B cell (primary cell): ENCODE measurements around the gene PTPN7. TPM values are rescaled to one million over a fixed set of nuclear protein-coding genes. Genes with fewer than 3 reads are reported as not detected.

Experiments used
- ATAC-seq: fragments of 200-7000 bp; cut with Tn5 transposase; one replicate; pipeline ENCODE4 v1.10.0; 2021; ENCODE audit warnings: low read depth, mild to moderate bottlenecking, moderate number of reproducible peaks, moderate library complexity
- CTCF ChIA-PET: fragments of 350-600 bp; sonication (Branson Sonifier 250); formaldehyde crosslinking; loops from one replicate; lab custom pipeline; 2021; ENCODE audit warnings: antibody characterized with exemption, inconsistent platforms; lab: Charles Lee
- POLR2A ChIA-PET: fragments of 350-600 bp; sonication (Branson Sonifier 250); formaldehyde crosslinking; loops from one replicate; lab custom pipeline; 2021; ENCODE audit warnings: antibody characterized with exemption; lab: Charles Lee
- DNase-seq: peaks from one replicate; pipeline ENCODE4 v3.0.0; 2013
- H2AFZ ChIP-seq: 2 replicates; pipeline ENCODE4 v1.6.1; 2012; ENCODE audit warnings: mild to moderate bottlenecking, low read depth, low read length; ENCODE audit not compliant: insufficient read depth, poor library complexity, severe bottlenecking
- H3K27ac ChIP-seq, 2 donors: 1 replicate in 1 of 2; 2 replicates in 1 of 2; pipeline ENCODE4 v1.5.1; 2012 to 2013; ENCODE audit warnings: low read length in 2 of 2, mild to moderate bottlenecking in 2 of 2, moderate library complexity in 1 of 2
- H3K27me3 ChIP-seq, 4 experiments: fragments of 200-600 bp in 1 of 4; sonication (generic) in 1 of 4; replicated peaks in 1 of 4; 1 replicate in 2 of 4; 2 replicates in 2 of 4; pipeline versions ENCODE4 v1.6.1 to v1.7.0; 2013 to 2016; ENCODE audit warnings: low read length in 3 of 4, mild to moderate bottlenecking in 2 of 4, mixed read lengths in 1 of 4, moderate library complexity in 1 of 4; ENCODE audit not compliant: insufficient read depth in 4 of 4, control insufficient read depth in 3 of 4; ENCODE audit errors: control extremely low read depth in 1 of 4
- H3K36me3 ChIP-seq, 2 experiments: replicated peaks in 1 of 2; 1 replicate in 1 of 2; 2 replicates in 1 of 2; pipeline versions ENCODE4 v1.6.1 to v1.7.1; 2013; ENCODE audit warnings: low read length in 1 of 2; ENCODE audit not compliant: insufficient read depth in 2 of 2, control insufficient read depth in 1 of 2; ENCODE audit errors: control extremely low read depth in 1 of 2, extremely low read depth in 1 of 2
- H3K4me1 ChIP-seq, 2 donors: fragments of 200-600 bp in 1 of 2; sonication (generic) in 1 of 2; 1 replicate in 1 of 2; 2 replicates in 1 of 2; pipeline versions ENCODE4 v1.5.1 to v1.6.1; 2013 to 2017; ENCODE audit warnings: low read length in 2 of 2; ENCODE audit not compliant: control insufficient read depth in 2 of 2, insufficient read depth in 2 of 2
- H3K4me2 ChIP-seq: replicated peaks from 2 replicates; pipeline ENCODE3; 2012; ENCODE audit warnings: mild to moderate bottlenecking, low read depth, low read length; ENCODE audit not compliant: poor library complexity, severe bottlenecking
- H3K4me3 ChIP-seq, 5 experiments: fragments of 200-600 bp in 1 of 5; sonication (generic) in 1 of 5; 1 replicate in 3 of 5; 2 replicates in 2 of 5; pipeline versions ENCODE4 v1.5.1 to v1.7.0; 2011 to 2016; ENCODE audit warnings: low read length in 4 of 5, mild to moderate bottlenecking in 4 of 5, low read depth in 2 of 5, control low read depth in 1 of 5, moderate library complexity in 1 of 5; ENCODE audit not compliant: insufficient read depth in 1 of 5; ENCODE audit errors: control extremely low read depth in 1 of 5, extremely low read depth in 1 of 5
- H3K79me2 ChIP-seq: fragments of 200-600 bp; sonication (generic); one replicate; pipeline ENCODE4 v1.6.0; 2016; ENCODE audit warnings: low read length; ENCODE audit not compliant: control insufficient read depth, insufficient read depth
- H3K9ac ChIP-seq: fragments of 200-600 bp; sonication (generic); 2 replicates; pipeline ENCODE4 v1.6.1; 2017; ENCODE audit warnings: mild to moderate bottlenecking, low read length, moderate library complexity
- H3K9me3 ChIP-seq, 3 donors: one replicate each; pipeline versions ENCODE4 v1.6.1 to v1.7.1; 2013; ENCODE audit warnings: low read length in 2 of 3; ENCODE audit not compliant: control insufficient read depth in 2 of 3, insufficient read depth in 1 of 3; ENCODE audit errors: control extremely low read depth in 1 of 3
- H4K20me1 ChIP-seq: 2 replicates; pipeline ENCODE4 v1.6.0; 2012; ENCODE audit warnings: mild to moderate bottlenecking, low read length; ENCODE audit not compliant: insufficient read depth, control insufficient read depth, poor library complexity, severe bottlenecking
- H3K27ac Mint-ChIP-seq: one replicate; pipeline ENCODE4 v1.8.0; 2021; ENCODE audit warnings: mixed read lengths
- H3K27me3 Mint-ChIP-seq: one replicate; pipeline ENCODE4 v1.8.0; 2021; ENCODE audit warnings: mixed read lengths
- H3K4me1 Mint-ChIP-seq: one replicate; pipeline ENCODE4 v1.8.0; 2021; ENCODE audit warnings: mixed read lengths
- H3K4me3 Mint-ChIP-seq: one replicate; pipeline ENCODE4 v1.8.0; 2021; ENCODE audit warnings: mixed read lengths
- H3K9me3 Mint-ChIP-seq: one replicate; pipeline ENCODE4 v1.8.0; 2022; ENCODE audit warnings: mixed read lengths; ENCODE audit not compliant: insufficient read depth
- EZH2 ChIP-seq: IDR thresholded peaks from 2 replicates; pipeline ENCODE4 v1.6.1; 2012; ENCODE audit warnings: borderline replicate concordance, low read depth, mild to moderate bottlenecking, moderate library complexity, low read length; ENCODE audit not compliant: insufficient read depth, poor library complexity, severe bottlenecking
- WGBS: methylation state at CpG from one replicate; pipeline ENCODE4 v1.1.5; 2013; ENCODE audit warnings: missing lambda C conversion rate; ENCODE audit not compliant: insufficient coverage; 5-methylcytosine and 5-hydroxymethylcytosine counted together
- intact Hi-C: fragments of 100-400 bp; cut with micrococcal nuclease; formaldehyde crosslinking; loops from one replicate; pipeline ENCODE4 v1.10.0; 2022
- polyA plus RNA-seq: library from polyadenylated mRNA; depleted of rRNA; stranded (reverse); fragments of >200 nt; gene quantifications from 2 replicates; pipeline ENCODE4 v1.2.3, GENCODE V29; 2012
- total RNA-seq, 2 donors: library from RNA; stranded (reverse); fragments of 120-200 nt in 1 of 2; gene quantifications; 1 replicate in 1 of 2; 2 replicates in 1 of 2; pipeline versions ENCODE4 v1.2.3 to v1.2.4, GENCODE V29; 2013 to 2022
- TF ChIP-seq, protein P1 (sequence below): fragments of 200-600 bp; IDR thresholded peaks from one replicate; pipeline ENCODE4 v1.8.0; 2022; ENCODE audit warnings: antibody characterized with exemption, mild to moderate bottlenecking

Gene PTPN7
- total and polyA plus RNA-seq, 2 donors (not counting 1 experiment from before 2014, with no cell fraction given) = 16.0 to 37.5 TPM

GRCh38 chr1:202127836-202128622 lies 32.4 kb downstream of the PTPN7 start:
- Histone ChIP-seq H2AFZ (no peak overlapping the region), H3K4me3 (no peak overlapping the region), H3K79me2 (no peaks in the 10 kb centered on the region), H3K4me1 (no peaks in the 10 kb centered on the region), H3K9me3 (no peaks in the 10 kb centered on the region), H3K27ac (no peak overlapping the region), H4K20me1 (no peaks in the 10 kb centered on the region), H3K9ac (no peak overlapping the region), H3K27me3 (peaks cover 0 to 3% (median 0%) of the 10 kb centered on the region in 4 experiments), H3K4me2 (no peak overlapping the region), H3K36me3 (peaks cover 0 to 14% of the 10 kb centered on the region in 2 experiments)
- Mint-ChIP-seq H3K27ac (no peak overlapping the region), H3K9me3 (no peaks in the 10 kb centered on the region), H3K4me1 (no peaks in the 10 kb centered on the region), H3K4me3 (no peak overlapping the region), H3K27me3 (peaks cover 18% of the 10 kb centered on the region)
- TF ChIP-seq, protein P1, sequence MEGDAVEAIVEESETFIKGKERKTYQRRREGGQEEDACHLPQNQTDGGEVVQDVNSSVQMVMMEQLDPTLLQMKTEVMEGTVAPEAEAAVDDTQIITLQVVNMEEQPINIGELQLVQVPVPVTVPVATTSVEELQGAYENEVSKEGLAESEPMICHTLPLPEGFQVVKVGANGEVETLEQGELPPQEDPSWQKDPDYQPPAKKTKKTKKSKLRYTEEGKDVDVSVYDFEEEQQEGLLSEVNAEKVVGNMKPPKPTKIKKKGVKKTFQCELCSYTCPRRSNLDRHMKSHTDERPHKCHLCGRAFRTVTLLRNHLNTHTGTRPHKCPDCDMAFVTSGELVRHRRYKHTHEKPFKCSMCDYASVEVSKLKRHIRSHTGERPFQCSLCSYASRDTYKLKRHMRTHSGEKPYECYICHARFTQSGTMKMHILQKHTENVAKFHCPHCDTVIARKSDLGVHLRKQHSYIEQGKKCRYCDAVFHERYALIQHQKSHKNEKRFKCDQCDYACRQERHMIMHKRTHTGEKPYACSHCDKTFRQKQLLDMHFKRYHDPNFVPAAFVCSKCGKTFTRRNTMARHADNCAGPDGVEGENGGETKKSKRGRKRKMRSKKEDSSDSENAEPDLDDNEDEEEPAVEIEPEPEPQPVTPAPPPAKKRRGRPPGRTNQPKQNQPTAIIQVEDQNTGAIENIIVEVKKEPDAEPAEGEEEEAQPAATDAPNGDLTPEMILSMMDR = no peak
- no peak for TF ChIP-seq EZH2
- ChIA-PET POLR2A (no interaction called here), CTCF (no interaction called here)
- ATAC-seq (no peak), DNase-seq (no peak)
- WGBS = 94% methylated on average over 20 of the region's 26 CpGs
- intact Hi-C loops = no loop called here

- ATAC-seq = no peak
- no peak for DNase-seq
- ChIA-PET POLR2A (no interaction called here), CTCF (no interaction called here)
- Histone ChIP-seq H3K9ac (no peak overlapping the region), H3K4me3 (no peak overlapping the region), H3K4me1 (no peaks in the 10 kb centered on the region), H3K4me2 (no peak overlapping the region), H3K79me2 (no peaks in the 10 kb centered on the region), H4K20me1 (no peaks in the 10 kb centered on the region), H3K9me3 (no peaks in the 10 kb centered on the region), H2AFZ (no peak overlapping the region), H3K36me3 (peaks cover 0 to 5% of the 10 kb centered on the region in 2 experiments), H3K27ac (no peak overlapping the region), H3K27me3 (peaks cover 0 to 3% (median 0%) of the 10 kb centered on the region in 4 experiments)
- Mint-ChIP-seq H3K27me3 (peaks cover 18% of the 10 kb centered on the region), H3K27ac (no peak overlapping the region), H3K9me3 (no peaks in the 10 kb centered on the region), H3K4me3 (no peak overlapping the region), H3K4me1 (no peaks in the 10 kb centered on the region)
- WGBS = 67% methylated on average over 1 of the region's 6 CpGs
- TF ChIP-seq EZH2 = no peak
- TF ChIP-seq, protein P1 = no peak
- intact Hi-C loops = no loop called here
These were observed 33.3 kb downstream of the PTPN7 start for GRCh38 chr1:202127061-202127460.
